Measurements from ENCODE around the gene TRIM44. TPM values are rescaled to one million over a fixed set of nuclear protein-coding genes. Genes with fewer than 3 reads are reported as not detected.

The TRIM44 gene
- polyA plus RNA-seq, 1 donor = 40.5 TPM

DNA sequence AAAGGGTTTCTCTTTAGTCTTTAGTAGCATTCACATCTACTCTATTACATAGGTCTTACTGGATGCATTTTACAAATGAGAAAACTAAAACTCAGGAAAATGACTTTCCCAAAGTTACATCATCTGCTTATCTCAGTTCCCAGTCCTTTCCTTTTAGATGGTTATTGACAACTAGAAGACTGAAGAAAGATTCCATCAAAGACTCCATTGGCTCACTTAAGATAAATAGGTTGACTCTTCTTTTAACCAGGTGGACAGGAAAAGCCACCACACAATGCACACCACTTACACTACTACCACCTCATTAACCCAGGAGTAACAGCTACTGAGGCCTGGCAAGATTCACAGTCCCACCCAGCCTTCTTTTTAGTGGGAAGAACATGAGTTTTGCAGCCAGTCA lies 123.6 kb downstream of the TRIM44 start:
- Histone ChIP-seq H3K27me3 (ENCODE audit: control insufficient read depth, insufficient read depth, low read length) (no peaks in the 10 kb centered on the region), H3K36me3 (ENCODE audit: control insufficient read depth, insufficient read depth, low read length) (peaks cover 2% of the 10 kb centered on the region), H3K4me1 (ENCODE audit: control insufficient read depth, insufficient read depth, low read length) (no peaks in the 10 kb centered on the region), H3K27ac (ENCODE audit: low read length) (no peak overlapping the region), H3K9me3 (ENCODE audit: control insufficient read depth, low read depth, low read length) (no peaks in the 10 kb centered on the region), H3K4me3 (ENCODE audit: low read length) (no peak overlapping the region)
- no peak for DNase-seq

DNA sequence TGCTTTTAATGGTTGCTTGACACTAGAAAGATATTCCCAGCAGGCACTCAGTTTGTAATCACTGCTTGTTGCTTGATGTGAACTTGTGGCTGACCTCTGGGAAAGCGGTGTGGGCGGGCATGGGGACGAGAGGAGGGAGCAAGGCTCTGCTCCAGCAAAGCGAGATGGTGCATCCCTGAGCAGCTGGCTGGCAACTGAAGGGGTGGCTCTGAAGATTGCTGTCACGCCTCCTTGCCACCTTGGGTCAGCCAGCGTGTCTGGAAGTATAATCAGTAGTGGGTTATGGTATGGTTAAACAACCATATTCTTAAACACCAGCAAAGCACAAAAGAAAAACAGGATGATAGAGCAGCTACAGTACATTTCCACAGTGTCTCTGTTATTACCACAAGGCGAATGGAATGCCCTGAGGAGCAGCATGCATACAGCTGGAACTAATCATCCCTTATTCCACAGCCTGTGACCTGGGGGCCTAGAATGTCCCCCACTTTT lies 124.5 kb downstream of the TRIM44 start:
- Histone ChIP-seq H3K9me3 (ENCODE audit: control insufficient read depth, low read depth, low read length) (no peaks in the 10 kb centered on the region), H3K27ac (ENCODE audit: low read length) (no peak overlapping the region), H3K4me3 (ENCODE audit: low read length) (no peak overlapping the region), H3K4me1 (ENCODE audit: control insufficient read depth, insufficient read depth, low read length) (no peaks in the 10 kb centered on the region), H3K27me3 (ENCODE audit: control insufficient read depth, insufficient read depth, low read length) (no peaks in the 10 kb centered on the region), H3K36me3 (ENCODE audit: control insufficient read depth, insufficient read depth, low read length) (peaks cover 2% of the 10 kb centered on the region)
- WGBS (ENCODE audit: insufficient coverage, low lambda C conversion rate) = no CpG with 5 or more reads among the region's 7 CpGs
- no peak for DNase-seq

DNA sequence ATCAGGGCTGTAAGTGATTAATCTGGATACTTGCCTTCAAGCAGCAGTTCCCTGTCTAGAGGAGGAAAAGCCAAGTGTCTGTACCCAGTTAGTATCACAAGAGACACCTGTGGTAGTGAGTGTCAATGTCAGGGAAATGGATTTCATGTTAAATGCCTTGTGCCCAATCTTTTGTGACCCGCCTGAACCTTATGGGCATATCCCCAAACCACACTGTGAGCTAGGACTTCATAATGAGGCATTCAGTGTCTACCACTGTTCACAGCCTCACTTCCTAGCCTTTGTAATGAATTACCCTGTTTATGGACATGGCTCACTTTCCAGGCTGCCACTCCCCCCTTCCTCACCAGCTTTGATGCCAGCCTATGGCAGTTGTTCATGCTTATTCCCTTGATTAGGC lies 125.1 kb downstream of the TRIM44 start:
- no peaks in the 10 kb centered on the region for H3K27me3 ChIP-seq (ENCODE audit: control insufficient read depth, insufficient read depth, low read length)
- DNase-seq = no peak
- H3K4me1 ChIP-seq (ENCODE audit: control insufficient read depth, insufficient read depth, low read length) = no peaks in the 10 kb centered on the region
- peaks cover 2% of the 10 kb centered on the region for H3K36me3 ChIP-seq (ENCODE audit: control insufficient read depth, insufficient read depth, low read length)
- WGBS (ENCODE audit: insufficient coverage, low lambda C conversion rate) = no CpG with 5 or more reads among the region's 1 CpG
- H3K9me3 ChIP-seq (ENCODE audit: control insufficient read depth, low read depth, low read length) = no peaks in the 10 kb centered on the region
- H3K27ac ChIP-seq (ENCODE audit: low read length) = no peak overlapping the region
- H3K4me3 ChIP-seq (ENCODE audit: low read length) = no peak overlapping the region

DNA sequence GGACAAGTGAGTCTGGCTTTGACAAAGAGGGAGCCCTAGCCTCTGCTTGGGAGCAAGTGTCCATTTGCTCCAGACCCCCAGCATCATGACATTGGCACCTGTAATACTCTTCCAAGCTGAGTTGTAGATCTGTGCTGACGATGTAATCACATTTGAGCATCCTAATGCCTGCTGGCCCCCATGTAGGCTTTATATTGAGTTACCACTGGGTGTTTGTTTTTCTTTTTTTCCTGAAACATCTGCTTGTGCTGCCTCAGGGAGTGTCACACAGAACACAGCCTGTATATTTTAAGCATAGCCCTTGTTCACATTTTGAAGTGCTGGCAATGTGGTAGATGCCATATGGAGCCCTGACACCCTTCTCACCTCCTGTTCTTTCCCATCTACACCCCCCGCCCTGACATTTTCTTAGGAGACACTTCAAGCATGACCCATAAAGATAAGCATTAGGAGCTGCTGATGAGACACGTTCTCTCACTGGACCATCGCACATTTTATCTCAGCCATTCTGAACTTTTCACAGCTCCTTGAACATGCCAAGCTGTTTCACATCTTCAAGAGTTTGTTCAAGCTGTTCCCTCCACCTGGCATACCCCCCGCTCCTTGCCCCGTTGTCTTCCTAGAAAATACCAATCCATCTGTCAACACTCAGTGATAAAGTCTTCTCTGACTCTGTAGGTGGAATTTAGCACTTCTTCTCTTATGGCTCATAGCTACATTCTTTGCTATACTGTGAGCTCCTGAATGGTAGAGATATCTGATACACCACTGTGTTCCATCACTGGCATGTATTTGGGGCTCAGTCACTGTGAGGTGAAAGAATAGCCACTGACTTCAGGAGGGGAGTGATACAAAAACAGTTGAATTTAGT lies 128.7 kb downstream of the TRIM44 start:
- no CpG with 5 or more reads among the region's 6 CpGs for WGBS (ENCODE audit: insufficient coverage, low lambda C conversion rate)
- H3K4me1 ChIP-seq (ENCODE audit: control insufficient read depth, insufficient read depth, low read length) = no peaks in the 10 kb centered on the region

DNA sequence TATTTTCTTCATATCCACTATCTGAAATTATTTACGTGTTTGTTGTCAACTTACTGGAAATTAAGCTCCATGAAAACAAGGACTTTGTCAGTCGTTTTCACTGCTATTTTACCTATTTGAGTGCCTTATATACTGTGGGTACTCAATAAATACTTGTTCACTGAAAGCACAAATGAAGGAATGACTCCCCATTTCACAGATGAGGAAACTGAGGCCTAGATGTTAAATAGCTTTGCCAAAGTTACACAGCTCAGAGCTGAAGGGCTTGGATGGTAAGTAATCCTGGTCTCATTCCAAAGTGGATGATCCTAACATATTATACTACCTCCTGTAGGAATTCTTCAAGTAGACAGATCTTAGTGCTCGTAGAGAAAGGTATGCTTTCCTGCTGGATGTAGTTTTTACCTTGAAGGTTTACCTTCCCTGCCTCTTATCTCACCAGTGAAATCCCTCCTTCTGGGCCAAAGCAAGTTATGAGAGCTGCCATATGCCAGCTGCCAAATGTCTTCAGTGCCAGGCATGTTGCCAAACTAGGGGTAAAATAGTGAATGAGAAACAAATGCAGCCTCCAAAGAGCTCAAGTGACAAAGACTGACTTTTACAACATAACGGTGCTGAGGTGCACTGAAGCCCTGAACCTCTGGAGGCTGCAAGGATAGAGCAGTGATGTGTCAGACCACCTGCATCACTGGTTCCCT lies 129.7 kb downstream of the TRIM44 start:
- no peak overlapping the region for H3K27ac ChIP-seq (ENCODE audit: low read length)
- H3K27me3 ChIP-seq (ENCODE audit: control insufficient read depth, insufficient read depth, low read length) = no peaks in the 10 kb centered on the region
- no peaks in the 10 kb centered on the region for H3K36me3 ChIP-seq (ENCODE audit: control insufficient read depth, insufficient read depth, low read length)
- no peak overlapping the region for H3K4me3 ChIP-seq (ENCODE audit: low read length)
- H3K4me1 ChIP-seq (ENCODE audit: control insufficient read depth, insufficient read depth, low read length) = no peaks in the 10 kb centered on the region
- no peak for DNase-seq
- no peaks in the 10 kb centered on the region for H3K9me3 ChIP-seq (ENCODE audit: control insufficient read depth, low read depth, low read length)
- WGBS (ENCODE audit: insufficient coverage, low lambda C conversion rate) = no CpG with 5 or more reads among the region's 4 CpGs

More for the DNA sequence above, 128.7 kb downstream of the TRIM44 start:
- no peaks in the 10 kb centered on the region for H3K27me3 ChIP-seq (ENCODE audit: control insufficient read depth, insufficient read depth, low read length)
- no peak overlapping the region for H3K4me3 ChIP-seq (ENCODE audit: low read length)
- DNase-seq = no peak
- no peak overlapping the region for H3K27ac ChIP-seq (ENCODE audit: low read length)
- H3K36me3 ChIP-seq (ENCODE audit: control insufficient read depth, insufficient read depth, low read length) = peaks cover 1% of the 10 kb centered on the region
- H3K9me3 ChIP-seq (ENCODE audit: control insufficient read depth, low read depth, low read length) = no peaks in the 10 kb centered on the region

DNA sequence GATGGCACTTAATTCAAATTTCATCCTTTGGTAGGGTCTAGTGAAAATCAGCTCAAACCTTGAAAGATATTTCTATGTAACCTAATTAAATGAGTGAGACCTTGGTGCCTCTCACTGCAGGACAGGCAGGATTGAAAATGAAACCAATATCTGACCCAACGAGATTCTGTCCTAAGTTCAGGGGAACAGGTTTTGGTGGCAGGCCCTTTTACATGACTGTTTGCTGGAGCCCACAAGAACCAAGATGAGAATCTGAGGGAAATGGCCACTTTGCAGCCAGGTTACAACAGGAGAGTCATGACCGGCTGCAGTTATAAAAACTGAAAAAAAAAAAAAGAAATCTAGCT lies 130.2 kb downstream of the TRIM44 start:
- Histone ChIP-seq H3K27me3 (ENCODE audit: control insufficient read depth, insufficient read depth, low read length) (no peaks in the 10 kb centered on the region), H3K4me3 (ENCODE audit: low read length) (no peak overlapping the region), H3K4me1 (ENCODE audit: control insufficient read depth, insufficient read depth, low read length) (no peaks in the 10 kb centered on the region), H3K27ac (ENCODE audit: low read length) (no peak overlapping the region), H3K36me3 (ENCODE audit: control insufficient read depth, insufficient read depth, low read length) (no peaks in the 10 kb centered on the region), H3K9me3 (ENCODE audit: control insufficient read depth, low read depth, low read length) (no peaks in the 10 kb centered on the region)
- WGBS (ENCODE audit: insufficient coverage, low lambda C conversion rate) = no CpG with 5 or more reads among the region's 2 CpGs
- DNase-seq = no peak

DNA sequence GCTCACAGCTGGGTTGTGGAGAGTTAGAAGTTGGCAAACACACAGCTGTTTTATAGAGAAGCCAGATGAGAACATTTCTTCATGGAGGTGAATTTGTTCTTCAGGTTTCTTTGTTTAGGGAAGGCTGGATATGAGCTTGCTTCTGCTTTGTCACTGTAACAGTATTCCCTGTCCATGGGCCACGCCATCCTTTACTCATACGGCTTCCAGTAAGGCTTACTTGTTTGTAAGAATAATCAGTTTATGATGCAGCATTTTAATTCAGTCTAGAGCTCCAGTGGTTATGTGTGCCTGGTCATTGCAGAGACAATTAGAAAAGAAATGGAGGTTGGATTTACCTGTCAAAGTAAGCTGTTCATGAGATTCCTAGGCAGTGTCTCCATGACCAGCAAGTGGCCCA lies 131.8 kb downstream of the TRIM44 start:
- Histone ChIP-seq H3K36me3 (ENCODE audit: control insufficient read depth, insufficient read depth, low read length) (no peaks in the 10 kb centered on the region), H3K4me1 (ENCODE audit: control insufficient read depth, insufficient read depth, low read length) (no peaks in the 10 kb centered on the region), H3K4me3 (ENCODE audit: low read length) (no peak overlapping the region), H3K27ac (ENCODE audit: low read length) (no peak overlapping the region), H3K27me3 (ENCODE audit: control insufficient read depth, insufficient read depth, low read length) (no peaks in the 10 kb centered on the region), H3K9me3 (ENCODE audit: control insufficient read depth, low read depth, low read length) (no peaks in the 10 kb centered on the region)
- WGBS (ENCODE audit: insufficient coverage, low lambda C conversion rate) = no CpG with 5 or more reads among the region's 2 CpGs
- DNase-seq = no peak

DNA sequence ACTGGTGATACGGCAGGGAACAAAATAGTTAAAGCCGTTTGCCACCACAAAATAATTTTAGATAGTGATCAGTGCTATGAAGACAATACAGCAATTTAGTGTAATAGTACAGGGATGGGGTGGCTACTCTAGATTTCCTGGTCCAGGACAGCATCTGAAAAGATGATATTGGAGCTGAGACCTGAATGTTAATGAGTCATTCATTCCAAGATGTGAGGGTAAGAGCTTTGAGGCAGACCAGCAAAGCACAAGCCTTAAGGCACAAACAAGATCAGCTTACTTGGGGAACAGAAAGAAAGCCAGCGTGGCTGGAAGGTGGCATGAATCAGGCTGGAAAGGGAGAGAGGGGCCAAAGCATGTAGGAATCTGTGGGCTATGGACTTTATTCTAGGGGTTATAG lies 132.3 kb downstream of the TRIM44 start:
- H3K36me3 ChIP-seq (ENCODE audit: control insufficient read depth, insufficient read depth, low read length) = no peaks in the 10 kb centered on the region
- H3K9me3 ChIP-seq (ENCODE audit: control insufficient read depth, low read depth, low read length) = no peaks in the 10 kb centered on the region
- no peak overlapping the region for H3K4me3 ChIP-seq (ENCODE audit: low read length)
- WGBS (ENCODE audit: insufficient coverage, low lambda C conversion rate) = 71% methylated on average over 1 of the region's 3 CpGs
- no peak overlapping the region for H3K27ac ChIP-seq (ENCODE audit: low read length)
- no peaks in the 10 kb centered on the region for H3K27me3 ChIP-seq (ENCODE audit: control insufficient read depth, insufficient read depth, low read length)
- H3K4me1 ChIP-seq (ENCODE audit: control insufficient read depth, insufficient read depth, low read length) = no peaks in the 10 kb centered on the region
- DNase-seq = no peak

DNA sequence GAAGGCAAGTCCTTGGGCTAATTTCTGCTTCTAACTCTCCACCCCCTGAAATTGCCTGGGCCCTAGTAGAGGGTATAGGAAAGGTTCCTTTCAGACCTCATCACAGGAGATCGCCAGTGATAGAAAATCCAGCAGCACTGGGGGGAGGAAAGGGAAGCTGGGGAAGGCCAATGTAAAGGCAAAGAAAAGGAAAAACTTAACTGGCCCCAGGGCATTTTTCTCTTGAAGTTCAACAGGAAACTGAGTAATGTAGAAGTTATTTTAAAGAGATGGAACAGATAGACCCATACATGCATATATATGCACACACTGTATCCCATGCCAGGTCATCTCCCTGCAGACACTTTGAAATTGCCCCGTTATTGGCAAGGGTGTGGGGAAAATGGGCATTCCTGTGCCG lies 134.0 kb downstream of the TRIM44 start:
- no CpG with 5 or more reads among the region's 3 CpGs for WGBS (ENCODE audit: insufficient coverage, low lambda C conversion rate)
- Histone ChIP-seq H3K9me3 (ENCODE audit: control insufficient read depth, low read depth, low read length) (no peaks in the 10 kb centered on the region), H3K27me3 (ENCODE audit: control insufficient read depth, insufficient read depth, low read length) (no peaks in the 10 kb centered on the region), H3K4me3 (ENCODE audit: low read length) (no peak overlapping the region), H3K4me1 (ENCODE audit: control insufficient read depth, insufficient read depth, low read length) (no peaks in the 10 kb centered on the region), H3K27ac (ENCODE audit: low read length) (no peak overlapping the region), H3K36me3 (ENCODE audit: control insufficient read depth, insufficient read depth, low read length) (no peaks in the 10 kb centered on the region)
- no peak for DNase-seq

DNA sequence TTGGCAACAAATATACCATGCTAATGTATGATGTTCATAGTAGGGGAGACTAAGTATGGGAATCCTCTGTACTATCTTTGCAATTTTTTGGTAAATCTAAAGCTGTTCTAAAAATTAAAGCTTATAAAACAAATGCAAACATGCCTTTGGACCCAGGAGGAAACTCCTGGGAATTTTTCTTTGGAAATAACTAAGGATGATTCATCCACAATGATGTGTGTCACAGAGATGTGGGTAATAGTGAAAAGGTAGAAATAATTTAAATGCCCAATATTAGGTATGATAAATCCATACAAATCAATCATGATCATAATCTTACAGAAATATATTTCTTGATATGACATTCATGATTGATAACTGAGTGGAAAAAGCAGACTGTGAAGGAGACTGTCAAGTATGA lies 135.8 kb downstream of the TRIM44 start:
- Histone ChIP-seq H3K4me3 (ENCODE audit: low read length) (no peak overlapping the region), H3K9me3 (ENCODE audit: control insufficient read depth, low read depth, low read length) (no peaks in the 10 kb centered on the region), H3K27ac (ENCODE audit: low read length) (no peak overlapping the region), H3K36me3 (ENCODE audit: control insufficient read depth, insufficient read depth, low read length) (no peaks in the 10 kb centered on the region), H3K27me3 (ENCODE audit: control insufficient read depth, insufficient read depth, low read length) (no peaks in the 10 kb centered on the region), H3K4me1 (ENCODE audit: control insufficient read depth, insufficient read depth, low read length) (no peaks in the 10 kb centered on the region)
- no peak for DNase-seq

DNA sequence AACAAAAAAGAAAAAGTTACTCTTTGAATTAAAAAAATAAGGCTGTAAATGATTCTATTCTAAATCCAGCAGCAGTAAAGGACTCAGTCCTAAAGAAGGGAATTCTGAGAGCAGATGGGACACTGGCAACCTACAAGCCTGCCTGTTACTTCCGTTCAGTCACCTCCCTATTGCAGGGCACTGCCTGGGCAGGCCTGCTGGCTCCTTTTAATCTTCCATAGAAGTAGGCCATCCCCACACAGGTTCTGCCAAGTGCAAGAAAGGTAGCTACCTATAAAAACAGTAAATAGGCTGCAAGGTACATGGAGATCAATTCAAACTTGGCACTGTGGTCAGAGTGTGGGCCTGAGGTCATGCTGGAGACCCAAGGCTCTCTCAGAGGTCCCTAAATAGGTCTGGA lies 136.4 kb downstream of the TRIM44 start:
- Histone ChIP-seq H3K4me1 (ENCODE audit: control insufficient read depth, insufficient read depth, low read length) (no peaks in the 10 kb centered on the region), H3K27me3 (ENCODE audit: control insufficient read depth, insufficient read depth, low read length) (no peaks in the 10 kb centered on the region), H3K9me3 (ENCODE audit: control insufficient read depth, low read depth, low read length) (no peaks in the 10 kb centered on the region), H3K4me3 (ENCODE audit: low read length) (no peak overlapping the region), H3K36me3 (ENCODE audit: control insufficient read depth, insufficient read depth, low read length) (no peaks in the 10 kb centered on the region), H3K27ac (ENCODE audit: low read length) (no peak overlapping the region)
- WGBS (ENCODE audit: insufficient coverage, low lambda C conversion rate) = no CpG with 5 or more reads among the region's 1 CpG
- no peak for DNase-seq

All from large intestine (tissue), 3 donors.